NCI-H345 (cell line): ENCODE measurements around the gene OSBPL2.
A peak's percentile ranks its signal among the peaks of the same experiment; 100 is the strongest.

Experiments used
- DNase-seq: peaks from one replicate; lab custom pipeline; 2025; lab: John Stamatoyannopoulos, UW

Gene OSBPL2

DNA sequence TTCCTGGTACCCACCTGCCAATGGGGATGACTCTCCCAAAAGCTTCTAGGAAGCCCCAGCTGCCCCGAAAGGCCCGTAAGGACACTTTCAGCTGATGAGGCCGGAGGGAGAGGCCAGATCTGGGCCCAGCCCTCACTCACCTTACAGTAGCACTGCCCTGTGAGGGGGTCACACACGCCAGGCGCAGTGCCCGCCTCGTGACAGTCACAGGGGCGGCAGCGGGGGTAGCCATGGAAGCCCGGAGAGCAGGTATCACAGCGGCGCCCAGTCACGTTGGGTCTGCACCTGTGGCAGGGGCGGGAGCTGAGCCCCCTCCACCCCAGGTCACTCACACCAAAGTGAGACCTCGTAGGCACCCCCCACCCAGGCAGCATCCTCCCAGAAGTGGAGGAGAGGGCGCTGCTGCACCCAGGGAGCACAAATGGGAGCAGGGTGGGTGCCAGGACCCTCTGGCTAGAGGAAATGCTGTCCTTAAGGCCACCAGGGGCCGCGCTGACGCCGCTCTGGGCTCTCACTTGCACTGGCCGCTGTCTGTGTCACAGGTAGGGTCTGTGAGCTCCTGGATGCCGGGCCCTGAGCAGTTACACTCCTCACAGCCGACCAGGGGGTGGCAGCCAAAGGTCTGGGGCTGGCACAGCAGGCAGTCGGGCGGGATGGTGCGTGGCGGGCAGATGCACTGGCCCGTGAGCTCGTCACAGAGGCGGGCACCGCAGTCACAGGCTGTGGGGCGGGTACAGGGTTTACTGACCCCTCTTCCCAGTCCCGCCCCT is 89.6 kb downstream of the OSBPL2 start:
- no peak for DNase-seq

DNA sequence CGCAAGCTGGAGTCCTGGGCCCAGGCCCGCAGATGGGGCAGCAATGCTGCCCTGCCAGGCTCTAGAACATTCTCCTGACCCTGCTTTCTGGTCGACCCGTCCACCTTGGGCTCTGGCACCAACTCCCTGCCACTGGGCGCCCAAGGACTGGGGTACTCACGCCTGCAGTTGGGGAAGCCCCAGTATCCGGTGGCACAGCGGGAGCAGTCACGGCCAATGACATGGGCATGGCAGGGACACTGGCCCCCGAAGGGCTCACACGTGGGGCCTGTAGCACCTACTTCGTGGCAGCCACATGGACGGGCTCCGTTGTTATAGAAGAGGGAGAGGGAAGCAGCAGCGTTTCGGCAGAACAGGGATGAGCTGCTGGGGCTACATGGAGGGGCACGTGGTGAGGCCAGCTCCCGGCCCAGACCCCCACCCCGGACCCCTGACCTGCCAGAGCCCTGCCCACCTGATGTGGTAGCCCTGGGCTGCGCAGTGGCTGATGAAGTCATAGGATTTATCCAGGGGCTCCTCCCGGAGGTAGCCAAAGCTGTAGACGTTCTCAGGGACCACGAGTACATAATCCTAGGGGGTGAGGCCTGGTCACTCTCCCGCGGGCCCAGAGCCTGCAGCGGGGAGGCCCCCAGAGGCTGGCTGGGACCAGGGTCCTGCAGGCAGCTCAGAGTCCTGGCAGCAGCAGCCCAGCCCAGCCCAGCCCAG is 90.5 kb downstream of the OSBPL2 start:
- DNase-seq, result no peak

DNA sequence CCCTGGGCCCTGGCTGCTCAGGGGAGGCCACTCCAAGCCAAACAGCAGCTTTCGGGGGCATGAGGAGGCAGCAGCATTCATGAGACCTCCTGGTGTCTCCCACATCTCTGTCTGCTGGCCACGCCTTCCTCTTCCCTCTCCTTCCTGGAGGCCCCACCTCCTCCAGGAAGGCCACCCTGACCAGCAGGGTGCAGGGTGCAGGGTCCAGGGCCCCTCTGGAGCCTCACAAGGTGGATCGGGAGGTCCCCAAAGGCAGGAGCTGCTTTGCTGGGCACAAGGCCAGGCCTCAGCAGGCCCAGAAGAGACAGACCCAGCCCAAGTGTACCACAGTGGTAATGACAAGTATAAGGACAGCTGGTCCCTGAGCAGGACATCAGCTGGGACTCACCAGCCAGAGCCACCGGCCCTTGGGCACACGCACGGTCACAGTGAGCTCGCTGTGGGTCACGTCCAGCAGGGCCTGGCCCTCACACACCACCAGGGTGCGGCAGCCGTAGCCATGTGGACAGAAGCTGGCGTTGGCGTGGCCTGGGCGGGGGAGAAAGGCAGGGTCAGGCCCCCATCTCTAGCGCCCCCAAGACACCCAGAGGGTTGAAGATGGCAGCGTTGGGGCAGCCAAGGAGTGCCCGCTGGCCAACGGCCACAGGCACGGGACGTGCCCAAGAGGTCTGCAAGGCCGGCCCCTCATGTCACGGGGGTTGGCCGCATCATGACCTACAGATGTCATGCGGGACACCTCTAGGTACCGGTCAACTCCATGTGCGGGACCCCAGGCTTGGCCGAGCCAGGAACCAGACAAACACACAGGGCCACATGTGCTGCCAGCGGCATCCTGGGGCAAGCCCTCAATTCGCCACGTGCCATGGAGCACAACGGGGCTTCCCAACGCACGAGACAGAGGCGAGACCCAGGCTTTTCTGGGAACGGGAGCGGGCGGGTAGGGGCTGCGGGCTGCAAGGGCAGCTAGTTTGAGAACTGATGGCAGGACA is 91.4 kb downstream of the OSBPL2 start:
- DNase-seq, result no peak

DNA sequence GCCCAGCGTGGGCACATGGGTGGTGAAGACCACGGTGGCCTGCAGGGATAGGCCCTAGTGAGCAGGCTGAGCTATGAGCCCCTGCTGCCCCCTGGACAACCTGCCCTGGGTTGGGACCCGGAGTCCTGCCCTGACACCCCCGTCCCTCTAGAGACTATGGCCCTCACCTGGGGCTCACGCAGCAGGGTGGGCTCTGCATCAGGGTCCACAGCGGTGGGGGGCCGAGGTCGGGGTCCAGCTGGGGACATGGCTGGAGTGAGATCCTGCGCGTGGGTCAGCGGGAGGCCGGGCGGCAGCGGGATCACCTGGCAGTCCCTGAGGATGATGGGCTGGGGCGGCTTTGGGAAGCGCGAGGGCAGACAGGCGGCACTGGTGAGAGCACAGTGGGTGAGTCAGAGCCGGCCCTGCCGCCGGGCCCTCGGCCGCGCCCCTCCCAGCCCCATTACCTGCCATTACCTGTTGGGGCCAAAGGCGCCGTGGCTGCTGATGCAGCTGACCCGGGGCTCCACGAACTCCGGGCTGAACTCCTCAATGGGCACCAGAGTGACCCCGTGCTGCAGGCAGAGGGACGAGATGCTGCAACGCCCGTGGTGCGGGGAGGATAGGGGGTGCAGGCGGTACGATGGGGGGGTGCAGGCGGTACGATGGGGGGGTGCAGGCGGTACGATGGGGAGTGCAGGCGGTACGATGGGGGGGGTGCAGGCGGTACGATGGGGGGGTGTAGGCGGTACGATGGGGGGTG is 92.4 kb downstream of the OSBPL2 start:
- DNase-seq, result no peak

DNA sequence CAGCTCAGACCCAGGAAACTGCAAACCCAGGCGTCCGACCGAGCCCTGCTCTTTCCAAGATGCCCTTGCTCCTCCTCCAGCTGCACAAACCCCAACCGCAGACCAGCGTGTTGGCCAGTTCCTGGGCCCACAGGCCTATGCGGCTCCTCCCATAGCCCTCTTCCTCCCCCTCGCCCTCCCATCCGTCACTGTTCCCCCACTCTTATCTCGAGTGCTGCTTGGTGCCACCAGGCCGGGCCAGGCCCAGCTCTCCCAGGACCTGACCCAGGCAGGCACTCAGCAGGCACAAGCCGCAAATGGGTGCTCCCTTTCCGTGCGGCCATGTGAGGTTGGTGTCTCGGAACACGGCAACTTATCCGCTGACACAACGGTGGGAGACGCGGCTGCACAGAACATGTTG is 93.0 kb downstream of the OSBPL2 start:
- no peak for DNase-seq

DNA sequence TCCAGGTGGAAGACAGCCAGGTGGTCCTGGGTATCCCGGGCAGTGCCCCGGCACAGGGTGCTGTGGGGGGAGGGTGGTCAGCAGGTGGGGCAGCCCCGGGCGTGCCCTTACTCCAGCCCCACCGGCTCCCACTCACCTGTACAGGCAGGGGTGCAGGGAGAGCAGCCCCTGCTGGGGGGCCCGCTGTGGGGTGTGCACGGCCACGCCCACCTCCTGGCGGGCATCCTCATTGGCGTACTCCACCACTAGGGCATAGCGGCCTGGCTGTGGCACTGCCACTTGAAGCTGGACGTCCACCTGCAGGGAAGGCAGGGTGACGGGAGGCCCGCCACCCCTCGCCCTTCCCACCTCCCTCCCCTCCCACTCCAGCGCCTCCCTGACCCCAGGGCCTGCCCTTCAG is 94.1 kb downstream of the OSBPL2 start:
- DNase-seq, result no peak

DNA sequence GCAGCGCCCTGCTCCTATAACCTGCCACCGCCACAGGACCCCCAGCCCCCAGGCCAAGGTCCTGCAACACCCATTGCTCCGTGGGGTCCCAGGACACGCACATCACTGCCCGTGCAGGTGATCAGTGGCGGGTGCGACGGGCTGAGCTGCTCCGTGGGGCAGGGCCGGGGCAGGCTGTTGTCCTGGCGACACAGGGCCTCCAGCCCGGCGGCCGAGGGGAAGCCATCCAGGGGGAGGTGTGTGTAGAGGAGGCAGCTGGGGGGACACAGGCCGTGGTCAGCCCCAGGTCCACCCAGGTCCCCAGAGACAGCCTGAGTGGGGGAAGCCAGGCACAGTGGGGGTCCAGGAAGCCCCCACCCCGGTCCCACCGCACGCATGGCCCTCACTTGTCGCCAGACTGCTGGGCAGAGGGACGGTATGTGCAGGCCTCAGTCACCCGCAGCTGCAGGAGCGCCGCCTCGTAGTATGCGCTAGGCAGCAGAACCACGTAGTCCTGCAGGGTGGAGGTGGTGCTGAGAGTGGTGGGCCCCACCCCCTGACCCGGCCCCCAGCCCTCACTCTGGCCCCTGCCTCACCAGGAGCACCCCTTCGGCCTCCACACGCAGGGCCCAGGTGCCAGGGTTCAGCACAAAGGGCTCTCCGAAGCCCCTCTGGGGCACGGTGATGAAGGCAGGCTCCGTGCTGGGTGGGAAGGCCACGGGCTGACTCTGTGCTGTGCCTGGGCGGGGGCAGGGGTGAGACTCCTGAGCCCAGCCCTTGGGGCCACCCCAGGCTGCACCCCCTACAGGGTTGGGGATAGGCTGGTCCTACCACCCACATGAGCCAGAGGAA is 94.9 kb downstream of the OSBPL2 start:
- no peak for DNase-seq

DNA sequence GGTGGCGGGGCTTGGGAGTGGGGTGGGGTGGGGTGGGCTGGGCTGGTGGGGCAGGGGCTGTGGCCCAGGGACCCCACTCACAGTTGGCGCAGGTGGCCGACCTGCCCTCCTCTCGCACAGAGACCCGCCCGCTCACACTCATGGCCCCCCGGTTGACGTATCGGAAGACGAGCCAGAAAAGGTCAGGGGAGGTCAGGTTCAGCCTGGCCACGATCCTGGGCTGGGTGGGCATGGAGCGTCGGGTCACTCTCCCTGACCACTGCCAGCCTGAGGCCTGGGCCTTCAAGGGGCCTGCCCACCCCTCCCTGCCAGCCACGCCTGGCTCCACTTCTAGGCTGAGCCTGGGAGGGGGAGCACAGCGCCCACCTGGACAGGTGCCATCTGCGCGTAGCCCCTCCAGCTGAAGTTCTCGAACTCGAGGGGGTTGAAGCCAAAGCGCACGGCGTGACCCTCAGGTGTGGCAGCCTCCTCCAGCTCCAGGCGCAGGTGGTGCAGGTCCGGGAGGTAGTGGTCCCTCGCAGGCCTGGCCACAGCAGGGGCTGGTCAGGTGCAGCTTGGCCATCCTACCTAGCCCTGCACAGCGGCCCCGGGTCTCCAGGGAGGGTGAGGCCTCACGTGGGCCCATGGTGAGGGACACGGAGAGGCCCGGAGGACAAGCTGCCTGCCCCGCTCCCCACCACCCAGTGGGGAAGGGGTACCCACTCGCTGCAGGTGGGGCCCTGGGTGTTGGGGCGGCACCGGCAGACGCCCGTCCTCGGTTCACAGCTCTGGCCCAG is 95.7 kb downstream of the OSBPL2 start:
- DNase-seq, result no peak

DNA sequence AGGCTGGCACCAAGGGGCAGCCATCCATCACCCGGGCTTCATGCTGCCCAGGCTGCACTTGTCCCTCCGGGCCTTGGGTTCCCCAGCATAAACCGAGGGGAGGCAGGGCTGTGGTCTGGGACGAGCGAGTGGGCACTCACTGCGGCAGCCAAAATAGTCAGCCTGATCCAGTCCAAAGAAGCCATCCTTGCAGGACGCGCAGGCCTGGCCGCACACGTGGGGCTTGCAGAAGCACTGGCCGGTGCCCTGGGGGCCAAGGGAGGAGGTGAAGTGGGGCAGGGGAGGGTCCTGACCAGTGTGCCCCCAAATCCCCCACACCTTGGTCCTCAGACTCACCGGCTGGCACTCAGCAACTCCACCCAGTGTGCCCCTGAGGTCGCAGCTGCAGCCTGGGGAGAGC is 96.6 kb downstream of the OSBPL2 start:
- DNase-seq, result no peak

DNA sequence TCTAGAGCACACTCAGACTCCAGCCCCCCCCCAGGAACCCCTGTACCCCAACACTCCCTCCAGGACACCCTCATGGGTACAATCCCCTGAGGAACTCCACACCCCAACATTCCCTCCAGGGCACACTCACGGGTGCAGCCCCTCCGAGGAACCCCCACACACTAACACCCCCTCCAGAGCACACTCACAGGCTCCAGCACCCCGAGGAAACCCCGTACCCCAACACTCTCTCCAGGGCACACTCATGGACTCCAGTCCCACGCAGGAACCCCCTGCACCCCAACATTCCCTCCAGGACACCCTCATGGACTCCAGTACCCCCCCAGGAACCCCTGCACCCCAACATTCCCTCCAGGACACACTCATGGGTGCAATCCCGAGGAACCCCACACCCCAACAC is 97.2 kb downstream of the OSBPL2 start:
- DNase-seq, result no peak

DNA sequence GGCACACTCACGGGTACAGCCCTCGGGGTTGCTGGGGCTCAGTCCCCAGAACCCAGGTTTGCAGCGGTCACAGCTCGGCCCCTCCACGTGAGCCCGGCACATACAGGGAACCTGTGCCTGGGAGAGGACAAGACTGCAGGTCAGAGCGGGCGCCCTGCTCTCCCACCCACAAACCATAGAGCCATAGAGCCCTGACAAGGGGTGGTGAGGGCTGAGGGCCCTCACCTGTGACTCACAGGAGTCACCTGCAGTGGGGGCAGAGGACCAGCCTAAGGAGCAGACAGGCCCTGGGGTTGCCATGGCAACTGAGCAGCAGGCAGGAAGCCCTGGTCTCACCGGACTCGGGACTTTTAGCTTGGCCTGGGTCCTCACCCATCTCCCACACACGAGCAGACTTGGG is 98.0 kb downstream of the OSBPL2 start:
- no peak for DNase-seq

DNA sequence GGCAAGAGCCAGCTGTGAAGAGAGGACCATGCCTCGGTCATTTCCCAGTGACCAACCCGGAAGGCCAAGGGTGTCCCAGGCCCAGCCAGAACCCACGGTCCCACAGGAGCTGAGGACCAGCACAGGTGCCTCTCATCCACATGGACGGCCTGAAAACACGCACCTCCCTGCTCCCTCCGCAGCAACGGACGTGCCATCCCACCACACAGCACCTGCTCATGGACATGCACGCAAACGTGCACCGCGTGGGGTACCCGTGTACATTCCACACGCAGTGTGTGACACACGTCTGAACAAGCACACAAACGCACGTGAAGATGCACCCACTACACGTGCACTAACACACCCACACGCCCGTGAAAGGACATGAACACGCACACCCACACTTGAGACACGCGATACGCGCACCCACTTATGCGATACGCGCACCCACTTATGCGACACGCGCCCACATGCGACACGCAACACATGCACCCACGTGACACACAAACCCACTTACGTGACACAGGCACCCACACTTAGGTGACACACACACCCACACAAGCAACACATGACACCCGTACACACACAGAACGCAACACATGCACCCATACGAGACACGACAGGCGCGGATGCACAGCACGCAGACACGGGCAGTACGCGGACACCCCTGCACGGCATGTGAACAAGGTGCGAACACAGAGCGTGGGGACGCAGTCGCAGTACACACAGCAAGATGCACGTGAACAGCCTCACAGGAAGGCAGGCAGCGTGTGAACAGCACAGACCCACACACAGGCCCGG is 98.6 kb downstream of the OSBPL2 start:
- DNase-seq, result no peak

DNA sequence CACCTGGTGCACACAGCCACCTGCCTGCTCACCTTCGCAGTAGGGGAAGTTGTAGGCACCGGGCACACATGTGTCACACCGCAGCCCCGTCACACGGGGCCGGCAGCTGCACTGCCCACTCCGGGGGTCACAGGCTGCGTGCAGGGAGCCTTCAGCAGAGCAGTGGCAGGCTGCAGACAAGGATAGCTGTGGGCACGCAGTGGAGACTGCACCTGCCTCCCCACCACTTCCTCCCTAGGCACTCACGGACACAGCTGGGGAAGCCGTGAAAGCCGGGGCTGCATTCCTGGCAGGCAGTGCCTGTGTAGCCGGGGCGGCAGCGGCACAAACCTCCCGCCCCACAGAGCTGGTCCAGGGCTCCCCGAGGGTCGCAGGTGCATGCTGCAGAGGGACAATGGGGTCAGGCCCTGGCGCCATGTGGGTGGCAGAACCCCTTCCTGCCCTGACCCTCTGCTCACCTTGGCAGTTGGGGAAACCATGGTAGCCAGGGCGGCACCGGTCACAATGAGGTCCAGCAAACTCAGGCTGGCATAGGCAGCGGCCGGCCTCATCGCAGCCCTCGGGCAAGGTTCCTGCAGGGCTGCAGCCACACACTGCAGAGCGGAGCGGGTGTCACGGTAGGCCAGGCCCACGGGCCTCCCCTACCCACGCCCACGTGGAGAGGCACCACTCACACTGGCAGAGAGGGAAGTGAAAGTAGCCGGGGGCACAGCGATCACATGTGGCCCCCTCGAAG is 99.4 kb downstream of the OSBPL2 start:
- DNase-seq, result no peak

DNA sequence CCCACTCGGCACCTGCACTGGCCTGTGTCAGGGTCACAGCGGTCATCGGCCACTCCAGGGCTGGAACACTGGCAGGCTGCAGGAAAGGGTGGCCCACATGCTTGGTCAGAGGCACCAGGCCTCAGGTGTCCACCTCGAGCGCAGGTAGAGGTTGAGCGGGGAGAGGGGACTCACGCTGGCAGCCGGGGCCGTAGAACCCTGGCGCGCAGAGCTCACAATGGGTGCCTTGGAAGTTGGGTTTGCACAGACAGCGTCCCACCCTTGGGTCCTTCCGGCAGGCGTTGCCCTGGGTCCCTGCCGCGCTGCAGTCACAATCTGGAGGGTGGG is 99.9 kb downstream of the OSBPL2 start:
- no peak for DNase-seq

DNA sequence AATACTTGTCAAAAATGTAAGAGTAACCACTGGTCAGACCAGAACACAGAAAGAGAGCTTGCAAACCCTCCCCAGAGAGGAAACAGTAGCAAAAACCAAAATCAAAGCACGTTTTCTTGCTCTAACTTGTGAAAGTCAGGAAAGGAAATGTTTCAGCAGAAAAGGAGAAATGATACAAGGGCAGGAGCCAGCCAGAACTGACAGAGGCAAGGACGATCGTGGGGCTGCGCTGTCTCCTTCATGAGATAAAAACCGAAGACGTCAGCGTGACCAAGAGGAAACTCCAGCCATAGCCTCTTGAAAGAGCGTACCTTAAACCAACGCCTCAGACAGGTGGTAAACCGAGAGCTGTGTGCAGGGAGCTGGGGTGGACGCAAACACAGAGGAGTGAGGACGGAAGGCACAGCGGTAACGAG is 101.3 kb downstream of the OSBPL2 start:
- DNase-seq, result no peak

DNA sequence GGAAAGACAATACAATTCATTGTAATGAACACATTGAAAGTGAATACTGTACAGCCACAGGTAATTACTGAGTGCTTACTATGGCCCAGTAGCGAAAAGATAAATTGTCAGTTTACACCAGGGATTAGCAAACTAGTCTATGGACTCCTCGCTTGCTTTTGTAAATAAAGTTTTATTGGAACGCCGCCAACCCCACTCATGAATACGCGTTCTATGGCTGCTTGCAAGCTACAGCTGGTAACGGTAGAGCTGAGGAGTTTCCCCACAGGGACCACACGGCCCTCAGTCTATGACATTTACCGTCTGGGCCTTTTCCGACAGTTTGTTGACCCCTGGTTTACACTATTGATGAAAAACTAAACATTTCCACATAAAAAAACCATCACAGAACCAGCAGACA is 104.6 kb downstream of the OSBPL2 start:
- DNase-seq, result peak; percentile 95

DNA sequence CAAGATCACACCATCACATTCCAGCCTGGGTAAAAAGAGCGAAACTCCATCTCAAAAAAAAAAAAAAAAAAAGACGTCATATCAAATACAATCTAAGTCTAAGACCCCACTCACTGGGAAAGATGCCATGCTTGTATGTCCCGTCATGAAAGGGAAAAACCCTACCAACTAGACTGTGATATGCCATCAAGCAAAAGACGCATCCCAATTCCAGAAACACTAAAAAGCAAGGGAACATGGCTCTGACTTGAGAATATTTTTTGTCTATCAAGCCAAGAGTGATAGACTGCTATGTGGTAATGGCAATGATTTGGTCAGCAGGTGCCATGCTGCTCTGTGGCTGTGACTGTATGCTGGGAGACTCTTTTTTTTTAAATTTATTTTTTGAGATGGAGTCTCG is 105.8 kb downstream of the OSBPL2 start:
- DNase-seq, result no peak

DNA sequence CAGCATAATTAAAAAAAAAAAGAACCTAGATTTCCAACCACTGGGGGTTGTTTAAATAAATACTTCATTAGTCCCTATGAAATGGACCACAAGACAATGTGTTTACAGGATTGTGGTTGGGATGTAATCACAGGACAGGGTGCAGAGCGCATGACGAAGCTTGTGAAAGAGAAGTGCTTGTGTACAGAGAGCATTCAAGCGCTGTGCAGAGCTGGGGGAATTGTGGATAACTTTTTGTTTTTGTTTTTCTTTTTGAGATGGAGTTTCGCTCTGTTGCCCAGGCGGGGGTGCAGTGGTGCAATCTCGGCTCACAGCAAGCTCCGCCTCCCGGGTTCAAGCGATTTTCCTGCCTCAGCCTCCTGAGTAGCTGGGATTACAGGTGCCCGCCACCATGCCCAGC is 106.5 kb downstream of the OSBPL2 start:
- DNase-seq, result no peak
